NCI-H1417 (cell line): ENCODE measurements around the gene TRIM7.
"Not testable (repeated sequence)": the region's sequence is repeated elsewhere in the genome, so short reads cannot be mapped to it uniquely, and the experiment has no call there.

Experiments used
- DNase-seq, 3 experiments: peaks; one replicate each; lab custom pipeline; 2025; lab: John Stamatoyannopoulos, UW

TRIM7 gene

GRCh38 chr5:181212934-181213333, 7.9 kb upstream of the TRIM7 start:
- DNase-seq, result no peak

- no peak for DNase-seq
Measured at GRCh38 chr5:181212080-181212479, 7.1 kb upstream of the TRIM7 start.

- DNase-seq, result no peak
Measured at GRCh38 chr5:181211208-181211607, 6.2 kb upstream of the TRIM7 start.

- DNase-seq, result not testable (repeated sequence)
Measured at GRCh38 chr5:181210698-181211097, 5.7 kb upstream of the TRIM7 start.

- not testable (repeated sequence) for DNase-seq
Measured at GRCh38 chr5:181210148-181210547, 5.2 kb upstream of the TRIM7 start.

GRCh38 chr5:181209006-181209405, 4.0 kb upstream of the TRIM7 start:
- DNase-seq, result not testable (repeated sequence)

GRCh38 chr5:181207960-181208253, 2.9 kb upstream of the TRIM7 start:
- DNase-seq, result no peak

GRCh38 chr5:181207214-181207959, 2.4 kb upstream of the TRIM7 start:
- no peak for DNase-seq

GRCh38 chr5:181205761-181206649, 1.0 kb upstream of the TRIM7 start:
- DNase-seq, result no peak

- no peak for DNase-seq
Measured at GRCh38 chr5:181204113-181204825, 727 bp downstream of the TRIM7 start.

- DNase-seq, result no peak
Measured at GRCh38 chr5:181203777-181204112, 1.3 kb downstream of the TRIM7 start.

GRCh38 chr5:181203093-181203711, 1.8 kb downstream of the TRIM7 start:
- no peak for DNase-seq

GRCh38 chr5:181200816-181201215, 4.2 kb downstream of the TRIM7 start:
- no peak for DNase-seq

- no peak for DNase-seq
Measured at GRCh38 chr5:181199881-181200638, 4.9 kb downstream of the TRIM7 start.

- DNase-seq, result no peak
Measured at GRCh38 chr5:181198905-181199519, 6.0 kb downstream of the TRIM7 start.

- DNase-seq, result no peak
Measured at GRCh38 chr5:181198106-181198685, 6.8 kb downstream of the TRIM7 start.

GRCh38 chr5:181197326-181197951, 7.6 kb downstream of the TRIM7 start:
- no peak for DNase-seq

- DNase-seq, result no peak
Measured at GRCh38 chr5:181195249-181195761, 9.7 kb downstream of the TRIM7 start.

GRCh38 chr5:181194489-181195248, 10.3 kb downstream of the TRIM7 start:
- DNase-seq, result no peak
